ENCODE data around the gene APOLD1.

- TF ChIP-seq EZH2 (IDR thresholded peaks at IDR 0.05; ENCODE audit: borderline replicate concordance, low read depth, low read length, poor library complexity, severe bottlenecking) = no peak
- TF ChIP-seq, protein P1, sequence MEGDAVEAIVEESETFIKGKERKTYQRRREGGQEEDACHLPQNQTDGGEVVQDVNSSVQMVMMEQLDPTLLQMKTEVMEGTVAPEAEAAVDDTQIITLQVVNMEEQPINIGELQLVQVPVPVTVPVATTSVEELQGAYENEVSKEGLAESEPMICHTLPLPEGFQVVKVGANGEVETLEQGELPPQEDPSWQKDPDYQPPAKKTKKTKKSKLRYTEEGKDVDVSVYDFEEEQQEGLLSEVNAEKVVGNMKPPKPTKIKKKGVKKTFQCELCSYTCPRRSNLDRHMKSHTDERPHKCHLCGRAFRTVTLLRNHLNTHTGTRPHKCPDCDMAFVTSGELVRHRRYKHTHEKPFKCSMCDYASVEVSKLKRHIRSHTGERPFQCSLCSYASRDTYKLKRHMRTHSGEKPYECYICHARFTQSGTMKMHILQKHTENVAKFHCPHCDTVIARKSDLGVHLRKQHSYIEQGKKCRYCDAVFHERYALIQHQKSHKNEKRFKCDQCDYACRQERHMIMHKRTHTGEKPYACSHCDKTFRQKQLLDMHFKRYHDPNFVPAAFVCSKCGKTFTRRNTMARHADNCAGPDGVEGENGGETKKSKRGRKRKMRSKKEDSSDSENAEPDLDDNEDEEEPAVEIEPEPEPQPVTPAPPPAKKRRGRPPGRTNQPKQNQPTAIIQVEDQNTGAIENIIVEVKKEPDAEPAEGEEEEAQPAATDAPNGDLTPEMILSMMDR (conservative IDR thresholded peaks at IDR 0.05; ENCODE audit: low read depth, low read length) = peak; percentile 95
These were observed 28.0 kb downstream of the APOLD1 start, which contains the start of gene DDX47 for GRCh38 chr12:12813120-12814101.

All from A673 (cell line).